Measurements from ENCODE around the gene GUCY2F. TPM values are rescaled to one million over a fixed set of nuclear protein-coding genes. Genes with fewer than 3 reads are reported as not detected.

GUCY2F gene
- polyA plus RNA-seq, 1 donor (not counting 4 experiments of a cell fraction or from before 2014, with no cell fraction given): not detected

DNA sequence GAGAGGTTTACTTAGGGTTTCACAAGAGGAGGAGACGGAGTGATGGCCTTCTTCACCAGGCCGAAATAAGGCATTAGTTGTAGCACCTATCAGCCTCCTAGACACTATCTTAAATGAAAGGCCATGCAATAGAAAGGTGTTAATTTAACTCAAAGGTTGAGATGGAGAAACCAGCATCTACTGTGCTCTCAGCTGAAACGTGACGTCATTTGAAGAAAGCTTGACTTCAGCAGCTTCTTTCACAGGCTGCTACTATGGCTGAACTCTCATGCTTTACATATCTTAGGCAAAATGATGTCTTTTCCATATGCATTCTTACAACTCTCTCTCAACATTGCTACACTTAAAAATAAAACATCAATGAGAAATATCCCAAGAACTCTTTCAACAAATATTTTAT lies 99.6 kb downstream of the GUCY2F start:
- Histone ChIP-seq H3K9ac (ENCODE audit: control insufficient read depth, extremely low read depth, insufficient read depth, low read length) (no peak overlapping the region), H2AFZ (ENCODE audit: control insufficient read depth, low read length) (no peak overlapping the region), H3K36me3 (ENCODE audit: control insufficient read depth in 2 of 2, extremely low read depth in 1 of 2, insufficient read depth in 2 of 2, low read length in 2 of 2) (no peaks in the 10 kb centered on the region), H3K79me2 (ENCODE audit: control insufficient read depth, insufficient read depth, low read length) (no peaks in the 10 kb centered on the region), H3K4me3 (ENCODE audit: control insufficient read depth in 2 of 3, extremely low read depth in 1 of 3, insufficient read depth in 2 of 3, low read depth in 1 of 3, low read length in 3 of 3) (no peak overlapping the region), H3K27ac (ENCODE audit: control insufficient read depth, insufficient read depth, low read length) (no peak overlapping the region), H3K4me2 (ENCODE audit: control insufficient read depth, extremely low read depth, insufficient read depth, low read depth, low read length) (no peak overlapping the region), H3K9me3 (ENCODE audit: control insufficient read depth, low read depth, low read length) (no peaks in the 10 kb centered on the region), H3K27me3 (ENCODE audit: control insufficient read depth, extremely low read depth, insufficient read depth, low read length) (peaks cover 2% of the 10 kb centered on the region), H3K4me1 (ENCODE audit: control insufficient read depth, extremely low read depth, insufficient read depth, low read length) (no peaks in the 10 kb centered on the region), H3K9me1 (ENCODE audit: control insufficient read depth, extremely low read depth, insufficient read depth, low read length) (no peaks in the 10 kb centered on the region), H4K20me1 (ENCODE audit: control insufficient read depth, extremely low read depth, insufficient read depth, low read length) (no peaks in the 10 kb centered on the region)
- FAIRE-seq (no peak), DNase-seq (ENCODE audit: low read depth, low spot score) (no peak)
- TF ChIP-seq, protein P1, sequence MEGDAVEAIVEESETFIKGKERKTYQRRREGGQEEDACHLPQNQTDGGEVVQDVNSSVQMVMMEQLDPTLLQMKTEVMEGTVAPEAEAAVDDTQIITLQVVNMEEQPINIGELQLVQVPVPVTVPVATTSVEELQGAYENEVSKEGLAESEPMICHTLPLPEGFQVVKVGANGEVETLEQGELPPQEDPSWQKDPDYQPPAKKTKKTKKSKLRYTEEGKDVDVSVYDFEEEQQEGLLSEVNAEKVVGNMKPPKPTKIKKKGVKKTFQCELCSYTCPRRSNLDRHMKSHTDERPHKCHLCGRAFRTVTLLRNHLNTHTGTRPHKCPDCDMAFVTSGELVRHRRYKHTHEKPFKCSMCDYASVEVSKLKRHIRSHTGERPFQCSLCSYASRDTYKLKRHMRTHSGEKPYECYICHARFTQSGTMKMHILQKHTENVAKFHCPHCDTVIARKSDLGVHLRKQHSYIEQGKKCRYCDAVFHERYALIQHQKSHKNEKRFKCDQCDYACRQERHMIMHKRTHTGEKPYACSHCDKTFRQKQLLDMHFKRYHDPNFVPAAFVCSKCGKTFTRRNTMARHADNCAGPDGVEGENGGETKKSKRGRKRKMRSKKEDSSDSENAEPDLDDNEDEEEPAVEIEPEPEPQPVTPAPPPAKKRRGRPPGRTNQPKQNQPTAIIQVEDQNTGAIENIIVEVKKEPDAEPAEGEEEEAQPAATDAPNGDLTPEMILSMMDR (optimal IDR thresholded peaks at IDR 0.05 in 1 of 3, IDR thresholded peaks at IDR 0.05 in 1 of 3, conservative IDR thresholded peaks at IDR 0.05 in 1 of 3; ENCODE audit: extremely low read depth in 1 of 3, insufficient read depth in 2 of 3, low read length in 3 of 3): no peak
- dilution Hi-C loops (cut with MboI; ENCODE audit: extremely low pct_ligation_motif_present, low sequenced_read_pairs): no loop called here

DNA sequence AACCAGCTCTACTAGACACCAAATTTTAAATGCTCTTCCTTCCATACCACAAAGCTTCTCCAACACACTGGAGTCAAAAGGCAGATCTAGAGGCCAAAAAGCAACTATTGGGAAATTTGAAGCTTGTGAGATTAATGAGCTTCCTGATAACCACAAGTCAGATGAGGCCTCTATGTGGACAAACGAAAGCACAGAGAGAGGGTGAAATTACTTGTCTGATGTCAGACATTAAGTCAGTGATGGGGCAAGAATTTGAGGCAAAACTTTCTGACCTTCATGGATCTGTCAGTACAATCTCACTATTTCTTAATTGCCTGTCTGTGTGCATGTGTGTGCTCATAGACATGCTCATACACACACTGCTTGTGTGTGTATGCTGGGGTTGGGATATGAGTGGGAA lies 103.6 kb downstream of the GUCY2F start:
- Histone ChIP-seq H3K27ac (ENCODE audit: control insufficient read depth, insufficient read depth, low read length) (no peak overlapping the region), H3K27me3 (ENCODE audit: control insufficient read depth, extremely low read depth, insufficient read depth, low read length) (no peaks in the 10 kb centered on the region), H3K79me2 (ENCODE audit: control insufficient read depth, insufficient read depth, low read length) (no peaks in the 10 kb centered on the region), H2AFZ (ENCODE audit: control insufficient read depth, low read length) (no peak overlapping the region), H3K9me1 (ENCODE audit: control insufficient read depth, extremely low read depth, insufficient read depth, low read length) (no peaks in the 10 kb centered on the region), H4K20me1 (ENCODE audit: control insufficient read depth, extremely low read depth, insufficient read depth, low read length) (no peaks in the 10 kb centered on the region), H3K36me3 (ENCODE audit: control insufficient read depth in 2 of 2, extremely low read depth in 1 of 2, insufficient read depth in 2 of 2, low read length in 2 of 2) (no peaks in the 10 kb centered on the region), H3K9me3 (ENCODE audit: control insufficient read depth, low read depth, low read length) (no peaks in the 10 kb centered on the region), H3K4me2 (ENCODE audit: control insufficient read depth, extremely low read depth, insufficient read depth, low read depth, low read length) (no peak overlapping the region), H3K9ac (ENCODE audit: control insufficient read depth, extremely low read depth, insufficient read depth, low read length) (no peak overlapping the region), H3K4me1 (ENCODE audit: control insufficient read depth, extremely low read depth, insufficient read depth, low read length) (peaks cover 11% of the 10 kb centered on the region), H3K4me3 (ENCODE audit: control insufficient read depth in 2 of 3, extremely low read depth in 1 of 3, insufficient read depth in 2 of 3, low read depth in 1 of 3, low read length in 3 of 3) (no peak overlapping the region)
- dilution Hi-C loops (cut with MboI; ENCODE audit: extremely low pct_ligation_motif_present, low sequenced_read_pairs): no loop called here
- TF ChIP-seq, protein P1 (optimal IDR thresholded peaks at IDR 0.05 in 1 of 3, IDR thresholded peaks at IDR 0.05 in 1 of 3, conservative IDR thresholded peaks at IDR 0.05 in 1 of 3; ENCODE audit: extremely low read depth in 1 of 3, insufficient read depth in 2 of 3, low read length in 3 of 3): no peak
- no peak for TF ChIP-seq EZH2 (IDR thresholded peaks at IDR 0.05; ENCODE audit: low read length)
- FAIRE-seq: no peak
- no peak for DNase-seq (ENCODE audit: low read depth, low spot score)

All from keratinocyte (primary cell).